Measurements from ENCODE around the gene SLC34A3. TPM values are rescaled to one million over a fixed set of nuclear protein-coding genes. Genes with fewer than 3 reads are reported as not detected.

SLC34A3 gene
- total RNA-seq, 1 experiment from 2014 or later, result 0.13 TPM

DNA sequence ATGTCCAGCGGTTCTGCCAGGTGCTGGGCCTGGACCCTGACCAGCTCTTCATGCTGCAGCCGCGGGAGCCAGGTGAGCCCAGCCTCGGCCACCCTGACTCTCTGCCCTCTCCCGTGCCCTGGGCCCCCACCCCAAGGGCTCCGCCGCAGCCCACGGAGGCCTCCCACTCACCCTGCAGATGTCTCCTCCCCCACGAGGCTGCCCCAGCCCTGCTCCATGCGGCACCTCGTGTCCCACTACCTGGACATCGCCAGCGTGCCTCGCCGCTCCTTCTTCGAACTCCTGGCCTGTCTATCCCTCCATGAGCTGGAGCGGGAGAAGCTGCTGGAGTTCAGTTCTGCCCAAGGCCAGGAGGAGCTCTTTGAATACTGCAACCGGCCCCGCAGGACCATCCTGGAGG, 16.1 kb upstream of the SLC34A3 start:
- no peaks in the 10 kb centered on the region for H3K9me3 Mint-ChIP-seq
- ChIA-PET POLR2A (no interaction called here), CTCF (interaction anchor here (1.0 to 2.8 kb wide), 6 partner anchors 13 to 39 kb away, joined by 3 to 10 read pairs (median 4); partner anchors contain the start of genes RNF224 and TPRN)
- H3K36me3 Mint-ChIP-seq, result 0 out of 2 replicates have a peak, but pooled peaks cover 3% of the 10 kb centered on the region
- peaks cover 4% of the 10 kb centered on the region; the same call in 1 of the 2 replicates for H3K4me1 Mint-ChIP-seq
- DNase-seq (ENCODE audit: low spot score), result no peak
- no peak overlapping the region for H3K4me3 Mint-ChIP-seq
- no peaks in the 10 kb centered on the region for H3K27me3 Mint-ChIP-seq (ENCODE audit: low read depth)
- TF ChIP-seq MYBL2 (CRISPR knock-in tag; IDR thresholded peaks at IDR 0.05) (no peak), ZNF423 (CRISPR knock-in tag; IDR thresholded peaks at IDR 0.05) (no peak), NFATC4 (CRISPR knock-in tag; IDR thresholded peaks at IDR 0.05) (no peak), GTF2I (CRISPR knock-in tag; conservative IDR thresholded peaks at IDR 0.05) (no peak), ZNF416 (CRISPR knock-in tag; IDR thresholded peaks at IDR 0.05) (no peak), SOX15 (CRISPR knock-in tag; IDR thresholded peaks at IDR 0.05) (no peak), EMX1 (CRISPR knock-in tag; IDR thresholded peaks at IDR 0.05) (no peak), FOXP1 (CRISPR knock-in tag; IDR thresholded peaks at IDR 0.05; ENCODE audit: borderline replicate concordance) (no peak), TCF7 (CRISPR knock-in tag; IDR thresholded peaks at IDR 0.05; ENCODE audit: low read depth) (no peak), OVOL2 (CRISPR knock-in tag; IDR thresholded peaks at IDR 0.05; ENCODE audit: borderline replicate concordance) (no peak), ATF1 (CRISPR knock-in tag; IDR thresholded peaks at IDR 0.05) (no peak), JUN (CRISPR knock-in tag; IDR thresholded peaks at IDR 0.05) (no peak)
- TF ChIP-seq, protein P1, sequence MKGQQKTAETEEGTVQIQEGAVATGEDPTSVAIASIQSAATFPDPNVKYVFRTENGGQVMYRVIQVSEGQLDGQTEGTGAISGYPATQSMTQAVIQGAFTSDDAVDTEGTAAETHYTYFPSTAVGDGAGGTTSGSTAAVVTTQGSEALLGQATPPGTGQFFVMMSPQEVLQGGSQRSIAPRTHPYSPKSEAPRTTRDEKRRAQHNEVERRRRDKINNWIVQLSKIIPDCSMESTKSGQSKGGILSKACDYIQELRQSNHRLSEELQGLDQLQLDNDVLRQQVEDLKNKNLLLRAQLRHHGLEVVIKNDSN (CRISPR knock-in tag; IDR thresholded peaks at IDR 0.05), result no peak
- TF ChIP-seq, protein P2, sequence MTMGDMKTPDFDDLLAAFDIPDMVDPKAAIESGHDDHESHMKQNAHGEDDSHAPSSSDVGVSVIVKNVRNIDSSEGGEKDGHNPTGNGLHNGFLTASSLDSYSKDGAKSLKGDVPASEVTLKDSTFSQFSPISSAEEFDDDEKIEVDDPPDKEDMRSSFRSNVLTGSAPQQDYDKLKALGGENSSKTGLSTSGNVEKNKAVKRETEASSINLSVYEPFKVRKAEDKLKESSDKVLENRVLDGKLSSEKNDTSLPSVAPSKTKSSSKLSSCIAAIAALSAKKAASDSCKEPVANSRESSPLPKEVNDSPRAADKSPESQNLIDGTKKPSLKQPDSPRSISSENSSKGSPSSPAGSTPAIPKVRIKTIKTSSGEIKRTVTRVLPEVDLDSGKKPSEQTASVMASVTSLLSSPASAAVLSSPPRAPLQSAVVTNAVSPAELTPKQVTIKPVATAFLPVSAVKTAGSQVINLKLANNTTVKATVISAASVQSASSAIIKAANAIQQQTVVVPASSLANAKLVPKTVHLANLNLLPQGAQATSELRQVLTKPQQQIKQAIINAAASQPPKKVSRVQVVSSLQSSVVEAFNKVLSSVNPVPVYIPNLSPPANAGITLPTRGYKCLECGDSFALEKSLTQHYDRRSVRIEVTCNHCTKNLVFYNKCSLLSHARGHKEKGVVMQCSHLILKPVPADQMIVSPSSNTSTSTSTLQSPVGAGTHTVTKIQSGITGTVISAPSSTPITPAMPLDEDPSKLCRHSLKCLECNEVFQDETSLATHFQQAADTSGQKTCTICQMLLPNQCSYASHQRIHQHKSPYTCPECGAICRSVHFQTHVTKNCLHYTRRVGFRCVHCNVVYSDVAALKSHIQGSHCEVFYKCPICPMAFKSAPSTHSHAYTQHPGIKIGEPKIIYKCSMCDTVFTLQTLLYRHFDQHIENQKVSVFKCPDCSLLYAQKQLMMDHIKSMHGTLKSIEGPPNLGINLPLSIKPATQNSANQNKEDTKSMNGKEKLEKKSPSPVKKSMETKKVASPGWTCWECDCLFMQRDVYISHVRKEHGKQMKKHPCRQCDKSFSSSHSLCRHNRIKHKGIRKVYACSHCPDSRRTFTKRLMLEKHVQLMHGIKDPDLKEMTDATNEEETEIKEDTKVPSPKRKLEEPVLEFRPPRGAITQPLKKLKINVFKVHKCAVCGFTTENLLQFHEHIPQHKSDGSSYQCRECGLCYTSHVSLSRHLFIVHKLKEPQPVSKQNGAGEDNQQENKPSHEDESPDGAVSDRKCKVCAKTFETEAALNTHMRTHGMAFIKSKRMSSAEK (CRISPR knock-in tag; IDR thresholded peaks at IDR 0.05; ENCODE audit: borderline replicate concordance), result no peak
- TF ChIP-seq, protein P3, sequence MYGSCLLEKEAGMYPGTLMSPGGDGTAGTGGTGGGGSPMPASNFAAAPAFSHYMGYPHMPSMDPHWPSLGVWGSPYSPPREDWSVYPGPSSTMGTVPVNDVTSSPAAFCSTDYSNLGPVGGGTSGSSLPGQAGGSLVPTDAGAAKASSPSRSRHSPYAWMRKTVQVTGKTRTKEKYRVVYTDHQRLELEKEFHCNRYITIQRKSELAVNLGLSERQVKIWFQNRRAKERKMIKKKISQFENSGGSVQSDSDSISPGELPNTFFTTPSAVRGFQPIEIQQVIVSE (CRISPR knock-in tag; IDR thresholded peaks at IDR 0.05; ENCODE audit: borderline replicate concordance), result no peak
- TF ChIP-seq, protein P4, sequence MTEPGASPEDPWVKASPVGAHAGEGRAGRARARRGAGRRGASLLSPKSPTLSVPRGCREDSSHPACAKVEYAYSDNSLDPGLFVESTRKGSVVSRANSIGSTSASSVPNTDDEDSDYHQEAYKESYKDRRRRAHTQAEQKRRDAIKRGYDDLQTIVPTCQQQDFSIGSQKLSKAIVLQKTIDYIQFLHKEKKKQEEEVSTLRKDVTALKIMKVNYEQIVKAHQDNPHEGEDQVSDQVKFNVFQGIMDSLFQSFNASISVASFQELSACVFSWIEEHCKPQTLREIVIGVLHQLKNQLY (CRISPR knock-in tag; IDR thresholded peaks at IDR 0.05), result no peak
- TF ChIP-seq, protein P5, sequence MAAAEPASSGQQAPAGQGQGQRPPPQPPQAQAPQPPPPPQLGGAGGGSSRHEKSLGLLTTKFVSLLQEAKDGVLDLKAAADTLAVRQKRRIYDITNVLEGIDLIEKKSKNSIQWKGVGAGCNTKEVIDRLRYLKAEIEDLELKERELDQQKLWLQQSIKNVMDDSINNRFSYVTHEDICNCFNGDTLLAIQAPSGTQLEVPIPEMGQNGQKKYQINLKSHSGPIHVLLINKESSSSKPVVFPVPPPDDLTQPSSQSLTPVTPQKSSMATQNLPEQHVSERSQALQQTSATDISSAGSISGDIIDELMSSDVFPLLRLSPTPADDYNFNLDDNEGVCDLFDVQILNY (CRISPR knock-in tag; IDR thresholded peaks at IDR 0.05), result no peak
- TF ChIP-seq, protein P6, sequence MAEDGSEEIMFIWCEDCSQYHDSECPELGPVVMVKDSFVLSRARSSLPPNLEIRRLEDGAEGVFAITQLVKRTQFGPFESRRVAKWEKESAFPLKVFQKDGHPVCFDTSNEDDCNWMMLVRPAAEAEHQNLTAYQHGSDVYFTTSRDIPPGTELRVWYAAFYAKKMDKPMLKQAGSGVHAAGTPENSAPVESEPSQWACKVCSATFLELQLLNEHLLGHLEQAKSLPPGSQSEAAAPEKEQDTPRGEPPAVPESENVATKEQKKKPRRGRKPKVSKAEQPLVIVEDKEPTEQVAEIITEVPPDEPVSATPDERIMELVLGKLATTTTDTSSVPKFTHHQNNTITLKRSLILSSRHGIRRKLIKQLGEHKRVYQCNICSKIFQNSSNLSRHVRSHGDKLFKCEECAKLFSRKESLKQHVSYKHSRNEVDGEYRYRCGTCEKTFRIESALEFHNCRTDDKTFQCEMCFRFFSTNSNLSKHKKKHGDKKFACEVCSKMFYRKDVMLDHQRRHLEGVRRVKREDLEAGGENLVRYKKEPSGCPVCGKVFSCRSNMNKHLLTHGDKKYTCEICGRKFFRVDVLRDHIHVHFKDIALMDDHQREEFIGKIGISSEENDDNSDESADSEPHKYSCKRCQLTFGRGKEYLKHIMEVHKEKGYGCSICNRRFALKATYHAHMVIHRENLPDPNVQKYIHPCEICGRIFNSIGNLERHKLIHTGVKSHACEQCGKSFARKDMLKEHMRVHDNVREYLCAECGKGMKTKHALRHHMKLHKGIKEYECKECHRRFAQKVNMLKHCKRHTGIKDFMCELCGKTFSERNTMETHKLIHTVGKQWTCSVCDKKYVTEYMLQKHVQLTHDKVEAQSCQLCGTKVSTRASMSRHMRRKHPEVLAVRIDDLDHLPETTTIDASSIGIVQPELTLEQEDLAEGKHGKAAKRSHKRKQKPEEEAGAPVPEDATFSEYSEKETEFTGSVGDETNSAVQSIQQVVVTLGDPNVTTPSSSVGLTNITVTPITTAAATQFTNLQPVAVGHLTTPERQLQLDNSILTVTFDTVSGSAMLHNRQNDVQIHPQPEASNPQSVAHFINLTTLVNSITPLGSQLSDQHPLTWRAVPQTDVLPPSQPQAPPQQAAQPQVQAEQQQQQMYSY (CRISPR knock-in tag; IDR thresholded peaks at IDR 0.05), result no peak
- TF ChIP-seq, protein P7, sequence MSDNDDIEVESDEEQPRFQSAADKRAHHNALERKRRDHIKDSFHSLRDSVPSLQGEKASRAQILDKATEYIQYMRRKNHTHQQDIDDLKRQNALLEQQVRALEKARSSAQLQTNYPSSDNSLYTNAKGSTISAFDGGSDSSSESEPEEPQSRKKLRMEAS (CRISPR knock-in tag; IDR thresholded peaks at IDR 0.05), result no peak
- TF ChIP-seq, protein P8, sequence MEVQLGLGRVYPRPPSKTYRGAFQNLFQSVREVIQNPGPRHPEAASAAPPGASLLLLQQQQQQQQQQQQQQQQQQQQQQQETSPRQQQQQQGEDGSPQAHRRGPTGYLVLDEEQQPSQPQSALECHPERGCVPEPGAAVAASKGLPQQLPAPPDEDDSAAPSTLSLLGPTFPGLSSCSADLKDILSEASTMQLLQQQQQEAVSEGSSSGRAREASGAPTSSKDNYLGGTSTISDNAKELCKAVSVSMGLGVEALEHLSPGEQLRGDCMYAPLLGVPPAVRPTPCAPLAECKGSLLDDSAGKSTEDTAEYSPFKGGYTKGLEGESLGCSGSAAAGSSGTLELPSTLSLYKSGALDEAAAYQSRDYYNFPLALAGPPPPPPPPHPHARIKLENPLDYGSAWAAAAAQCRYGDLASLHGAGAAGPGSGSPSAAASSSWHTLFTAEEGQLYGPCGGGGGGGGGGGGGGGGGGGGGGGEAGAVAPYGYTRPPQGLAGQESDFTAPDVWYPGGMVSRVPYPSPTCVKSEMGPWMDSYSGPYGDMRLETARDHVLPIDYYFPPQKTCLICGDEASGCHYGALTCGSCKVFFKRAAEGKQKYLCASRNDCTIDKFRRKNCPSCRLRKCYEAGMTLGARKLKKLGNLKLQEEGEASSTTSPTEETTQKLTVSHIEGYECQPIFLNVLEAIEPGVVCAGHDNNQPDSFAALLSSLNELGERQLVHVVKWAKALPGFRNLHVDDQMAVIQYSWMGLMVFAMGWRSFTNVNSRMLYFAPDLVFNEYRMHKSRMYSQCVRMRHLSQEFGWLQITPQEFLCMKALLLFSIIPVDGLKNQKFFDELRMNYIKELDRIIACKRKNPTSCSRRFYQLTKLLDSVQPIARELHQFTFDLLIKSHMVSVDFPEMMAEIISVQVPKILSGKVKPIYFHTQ (CRISPR knock-in tag; IDR thresholded peaks at IDR 0.05), result no peak
- H3K27ac Mint-ChIP-seq, result no peak overlapping the region
- ATAC-seq, result no peak

Measured in WTC11 (cell line).